H1 (cell line): ENCODE results near the gene HS1BP3. TPM values are rescaled to one million over a fixed set of nuclear protein-coding genes. Genes with fewer than 3 reads are reported as not detected.

Source experiments
- CHD7 ChIP-seq: fragments of 300-600 bp; sonication (generic); IDR thresholded peaks from 2 replicates; pipeline ENCODE4 v1.7.1; 2012; ENCODE audit warnings: low read length, moderate library complexity, mild to moderate bottlenecking, inconsistent platforms; ENCODE audit not compliant: insufficient replicate concordance
- FOSL1 ChIP-seq: IDR thresholded peaks from 2 replicates; pipeline ENCODE4 v1.6.1; 2011; ENCODE audit warnings: mild to moderate bottlenecking, low read depth, low read length, moderate library complexity; ENCODE audit not compliant: insufficient read depth
- JUN ChIP-seq: IDR thresholded peaks from 2 replicates; pipeline ENCODE4 v1.6.1; 2011; ENCODE audit warnings: low read depth, mild to moderate bottlenecking, improper control_type of control experiment, low read length
- RNF2 ChIP-seq: fragments of 200-900, 300-1000 bp; sonication (generic); IDR thresholded peaks from 2 replicates; pipeline ENCODE4 v1.7.1; 2016; ENCODE audit warnings: borderline replicate concordance, low read depth, mild to moderate bottlenecking, antibody characterized with exemption, low read length; ENCODE audit not compliant: poor library complexity, severe bottlenecking; ENCODE audit errors: missing control alignments
- polyA plus RNA-seq, 7 experiments: library from polyadenylated mRNA; depleted of rRNA in 3 of 7; stranded (reverse) in 5 of 7; unstranded in 2 of 7; fragments of >200 nt in 5 of 7; fragments of 200-250 nt in 2 of 7; gene quantifications; 1 replicate in 5 of 7; 2 replicates in 1 of 7; 4 replicates in 1 of 7; pipeline versions ENCODE4 v1.2.1 to v1.2.3, GENCODE V29; 2011 to 2013; ENCODE audit warnings: missing spikeins in 2 of 7, mixed read lengths in 2 of 7
- total RNA-seq: library from RNA; stranded (reverse); fragmentation: NEBNext Ultra II Directional; extraction: Animal tissue kit (Norgen Biotek cat#: 25700); gene quantifications from 2 replicates; pipeline ENCODE4 v1.2.1, GENCODE V29; 2021

Gene HS1BP3
- total and polyA plus RNA-seq, 2 of the 8 experiments (the other 6 are each of a cell fraction or from before 2014, with no cell fraction given): 11.1 to 11.3 TPM

DNA sequence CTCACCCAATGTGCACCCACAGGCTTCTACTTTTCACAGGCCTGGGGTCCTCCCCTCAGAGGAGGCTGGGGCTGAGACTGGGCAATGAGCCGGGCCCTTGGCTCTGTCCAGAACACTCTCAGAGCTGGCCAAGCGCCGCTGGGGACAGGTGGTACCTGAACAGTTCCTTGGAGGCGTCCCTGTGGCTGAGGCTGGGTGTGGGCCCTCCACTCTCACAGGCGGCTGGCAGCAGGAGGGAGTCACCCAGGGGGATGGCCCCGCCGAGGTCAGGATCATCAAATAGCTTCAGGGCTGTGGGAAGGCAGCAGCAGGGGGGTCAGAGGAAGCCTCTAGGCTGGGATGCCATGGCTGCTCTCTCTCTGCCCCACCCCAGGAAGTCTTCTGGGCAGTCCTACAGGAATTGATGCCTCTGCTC, 27.1 kb downstream of the HS1BP3 start (continued):
- TF ChIP-seq CHD7 (no peak), RNF2 (no peak), JUN (no peak), FOSL1 (no peak)
- TF ChIP-seq, all 59 proteins: peak for 0
